HUES48 (cell line): ENCODE results near the gene SIRT2.
A peak's percentile ranks its signal among the peaks of the same experiment; 100 is the strongest.

Source experiments
- H3K27ac ChIP-seq: one replicate; pipeline ENCODE4 v1.7.0; 2013; ENCODE audit warnings: low read depth, low read length, inconsistent platforms
- H3K27me3 ChIP-seq: 2 replicates; pipeline ENCODE4 v1.6.1; 2013; ENCODE audit warnings: mild to moderate bottlenecking, low read length; ENCODE audit not compliant: control insufficient read depth, insufficient read depth
- H3K36me3 ChIP-seq: 2 replicates; pipeline ENCODE4 v1.6.1; 2013; ENCODE audit warnings: low read length; ENCODE audit not compliant: control insufficient read depth, insufficient read depth
- H3K4me1 ChIP-seq: 2 replicates; pipeline ENCODE4 v1.6.1; 2013; ENCODE audit warnings: mild to moderate bottlenecking, low read length; ENCODE audit not compliant: control insufficient read depth, insufficient read depth
- H3K4me3 ChIP-seq: 2 replicates; pipeline ENCODE4 v1.5.1; 2013; ENCODE audit warnings: mild to moderate bottlenecking, low read depth, low read length
- H3K9ac ChIP-seq: 2 replicates; pipeline ENCODE4 v1.6.1; 2013; ENCODE audit warnings: mild to moderate bottlenecking, low read depth, low read length, moderate library complexity
- H3K9me3 ChIP-seq: 2 replicates; pipeline ENCODE4 v1.6.1; 2013; ENCODE audit warnings: low read length; ENCODE audit not compliant: control insufficient read depth, insufficient read depth

Gene SIRT2

DNA sequence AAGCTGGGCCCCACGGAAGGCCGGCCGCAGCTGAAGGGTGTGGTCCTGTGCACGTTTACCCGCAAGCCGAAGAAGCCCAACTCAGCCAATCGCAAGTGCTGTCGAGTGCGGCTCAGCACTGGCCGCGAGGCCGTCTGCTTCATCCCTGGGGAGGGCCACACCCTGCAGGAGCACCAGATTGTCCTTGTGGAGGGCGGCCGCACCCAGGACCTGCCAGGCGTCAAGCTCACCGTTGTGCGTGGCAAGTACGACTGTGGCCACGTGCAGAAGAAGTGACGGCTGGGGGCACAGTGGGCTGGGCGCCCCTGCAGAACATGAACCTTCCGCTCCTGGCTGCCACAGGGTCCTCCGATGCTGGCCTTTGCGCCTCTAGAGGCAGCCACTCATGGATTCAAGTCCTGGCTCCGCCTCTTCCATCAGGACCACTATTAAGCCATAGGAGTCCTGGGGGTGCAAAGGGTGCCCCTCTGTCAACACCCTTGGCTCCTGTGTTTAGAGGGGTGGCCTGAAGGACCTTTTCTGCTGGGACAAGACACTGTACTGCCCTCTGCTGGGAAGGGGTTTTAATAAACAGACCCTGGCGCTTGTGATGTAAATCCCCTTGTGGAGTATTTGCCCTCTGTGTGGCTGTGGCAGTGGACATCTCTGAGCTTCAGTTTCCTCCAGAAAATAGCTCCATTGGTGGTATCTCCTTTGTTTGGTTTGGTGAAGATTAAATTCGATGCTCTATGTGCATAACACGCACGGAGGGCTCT, 33.2 kb upstream of the SIRT2 start:
- H3K36me3 ChIP-seq, result peaks cover 25% of the 10 kb centered on the region
- H3K27ac ChIP-seq, result no peak overlapping the region
- no peaks in the 10 kb centered on the region for H3K27me3 ChIP-seq
- H3K9me3 ChIP-seq, result peaks cover 17% of the 10 kb centered on the region
- no peak overlapping the region for H3K9ac ChIP-seq
- H3K4me1 ChIP-seq, result 0 out of 2 replicates have a peak, but pooled peaks cover 3% of the 10 kb centered on the region
- H3K4me3 ChIP-seq, result no peak overlapping the region

DNA sequence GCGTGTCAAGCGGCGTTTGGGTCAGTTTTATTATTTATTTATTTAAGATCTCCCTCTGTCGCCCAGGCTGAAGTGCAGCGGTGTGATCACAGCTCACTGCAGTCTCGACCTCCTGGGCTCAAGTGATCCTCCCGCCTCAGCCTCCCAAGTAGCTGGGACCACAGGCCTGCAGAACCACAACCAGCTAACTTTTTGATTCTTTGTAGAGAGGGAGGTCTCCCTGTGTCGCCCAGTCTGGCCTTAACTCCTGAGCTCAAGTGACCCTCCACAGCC, 32.0 kb upstream of the SIRT2 start:
- peaks cover 25% of the 10 kb centered on the region for H3K36me3 ChIP-seq

DNA sequence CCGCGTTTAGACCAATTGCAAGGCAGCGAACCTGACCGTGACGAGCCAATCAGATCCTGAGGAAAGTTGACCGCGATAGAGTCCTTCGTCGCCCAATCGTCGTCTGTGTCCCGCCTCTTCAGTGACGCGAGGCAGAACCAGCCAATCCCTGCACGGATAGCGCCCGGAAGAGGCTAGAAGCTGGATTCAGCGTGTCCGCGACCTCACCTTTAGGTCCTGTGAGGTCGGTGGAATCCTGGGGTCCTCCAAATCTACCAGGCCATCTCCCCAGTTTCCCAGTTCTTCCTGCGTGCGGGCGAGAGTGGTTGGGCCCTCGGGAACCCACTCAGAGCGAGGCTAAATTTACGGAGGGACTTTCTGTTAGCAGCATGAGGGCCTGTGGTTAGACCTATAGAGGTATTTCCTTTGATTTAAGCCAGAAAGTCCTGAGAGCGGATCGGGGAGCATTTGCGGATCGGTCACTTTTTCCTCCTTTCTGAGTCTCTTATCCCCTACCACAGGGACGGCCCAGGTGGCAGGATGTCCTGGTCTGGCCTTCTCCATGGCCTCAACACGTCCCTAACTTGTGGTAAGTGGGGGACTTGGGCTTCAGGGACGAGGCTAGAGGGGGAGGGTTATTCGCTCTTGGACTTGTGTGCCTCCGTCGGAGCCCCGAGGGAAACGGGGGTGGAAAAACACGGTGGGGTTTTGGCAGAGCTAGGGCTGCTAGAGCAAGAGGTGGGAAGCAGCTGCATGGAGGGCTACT, 31.5 kb upstream of the SIRT2 start, which contains the start of gene MRPS12:
TSS of gene MRPS12 (plus strand) at position 169 of the 745 bp plus-strand sequence. CDS start at position 520, 351 bp downstream.
- Histone ChIP-seq H3K27ac (peak within 1 kb of the TSS; percentile 99), H3K36me3 (peaks cover 27% of the 10 kb centered on the region), H3K9ac (peak within 1 kb of the TSS; percentile 96), H3K27me3 (no peaks in the 10 kb centered on the region), H3K4me3 (peak within 1 kb of the TSS; percentile 88), H3K4me1 (0 out of 2 replicates have a peak, but pooled peaks cover 3% of the 10 kb centered on the region), H3K9me3 (peaks cover 15% of the 10 kb centered on the region)

More for the DNA sequence above, 32.0 kb upstream of the SIRT2 start:
- Histone ChIP-seq H3K27me3 (no peaks in the 10 kb centered on the region), H3K4me1 (0 out of 2 replicates have a peak, but pooled peaks cover 3% of the 10 kb centered on the region), H3K9me3 (peaks cover 17% of the 10 kb centered on the region), H3K27ac (no peak overlapping the region), H3K9ac (peak overlapping the region; percentile 84), H3K4me3 (peak overlapping the region; percentile 88)

DNA sequence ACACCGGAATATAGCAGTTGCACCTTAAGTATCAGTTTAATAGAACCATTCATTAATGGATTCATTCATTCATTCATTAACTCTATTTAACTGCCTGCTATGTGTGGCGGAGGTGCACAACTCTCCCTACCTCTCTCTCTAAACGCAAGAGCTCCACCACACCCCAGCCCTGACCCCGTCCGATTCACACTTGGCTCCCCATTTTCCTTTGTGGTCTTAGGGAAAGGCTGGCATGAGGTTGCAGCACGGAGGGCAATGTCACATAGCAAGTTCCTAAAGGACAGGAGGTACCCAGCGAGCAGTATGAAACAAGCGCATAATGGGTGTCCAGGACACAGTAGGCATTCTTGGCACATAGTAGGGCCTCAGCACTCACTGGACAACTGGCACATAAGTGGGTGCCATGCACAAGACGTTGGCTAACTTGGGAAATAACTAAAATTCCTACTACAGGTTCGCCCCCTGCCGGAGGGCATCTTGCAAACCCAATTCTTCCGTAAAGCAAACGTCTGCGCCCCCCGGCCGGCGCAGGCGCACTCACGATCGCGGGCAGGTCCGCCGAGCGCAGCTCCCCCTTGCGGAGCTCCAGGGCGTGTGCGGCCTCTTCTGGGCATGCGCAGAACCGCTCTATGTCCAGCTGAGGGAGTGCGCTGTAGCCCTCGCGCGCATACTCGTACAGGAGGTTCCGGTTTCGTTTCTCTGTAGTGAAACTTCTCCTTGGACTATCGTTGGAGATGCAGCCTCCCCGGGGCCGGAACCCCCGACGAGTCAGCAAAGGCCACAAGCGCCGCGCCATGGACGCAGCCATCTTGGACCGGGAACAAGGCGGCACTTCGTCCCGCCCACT, 30.7 kb upstream of the SIRT2 start, which contains the start of gene SARS2:
TSS of gene SARS2 (minus strand) at position 835 of the 847 bp plus-strand sequence. CDS start at position 808, 27 bp downstream.
- Histone ChIP-seq H3K36me3 (peaks cover 35% of the 10 kb centered on the region), H3K4me3 (peak within 1 kb of the TSS; percentile 88), H3K9ac (peak within 1 kb of the TSS; percentile 96), H3K27ac (peak within 1 kb of the TSS; percentile 99), H3K9me3 (peaks cover 11% of the 10 kb centered on the region), H3K27me3 (no peaks in the 10 kb centered on the region), H3K4me1 (0 out of 2 replicates have a peak, but pooled peaks cover 3% of the 10 kb centered on the region)

- H3K9ac ChIP-seq, result no peak overlapping the region
- H3K4me1 ChIP-seq, result 0 out of 2 replicates have a peak, but pooled peaks cover 3% of the 10 kb centered on the region
- no peak overlapping the region for H3K4me3 ChIP-seq
- peaks cover 39% of the 10 kb centered on the region for H3K36me3 ChIP-seq
- H3K27me3 ChIP-seq, result no peaks in the 10 kb centered on the region
- H3K27ac ChIP-seq, result no peak overlapping the region
- H3K9me3 ChIP-seq, result peaks cover 4% of the 10 kb centered on the region; the same call in 1 of the 2 replicates
Measured at GRCh38 chr19:38928391-38929001, 29.1 kb upstream of the SIRT2 start.

- H3K36me3 ChIP-seq, result peaks cover 45% of the 10 kb centered on the region
- no peak overlapping the region for H3K27ac ChIP-seq
- no peaks in the 10 kb centered on the region for H3K4me1 ChIP-seq
- no peak overlapping the region for H3K9ac ChIP-seq
- no peaks in the 10 kb centered on the region for H3K9me3 ChIP-seq
- H3K27me3 ChIP-seq, result no peaks in the 10 kb centered on the region
- no peak overlapping the region for H3K4me3 ChIP-seq
Measured at GRCh38 chr19:38924388-38924787, 25.0 kb upstream of the SIRT2 start.

DNA sequence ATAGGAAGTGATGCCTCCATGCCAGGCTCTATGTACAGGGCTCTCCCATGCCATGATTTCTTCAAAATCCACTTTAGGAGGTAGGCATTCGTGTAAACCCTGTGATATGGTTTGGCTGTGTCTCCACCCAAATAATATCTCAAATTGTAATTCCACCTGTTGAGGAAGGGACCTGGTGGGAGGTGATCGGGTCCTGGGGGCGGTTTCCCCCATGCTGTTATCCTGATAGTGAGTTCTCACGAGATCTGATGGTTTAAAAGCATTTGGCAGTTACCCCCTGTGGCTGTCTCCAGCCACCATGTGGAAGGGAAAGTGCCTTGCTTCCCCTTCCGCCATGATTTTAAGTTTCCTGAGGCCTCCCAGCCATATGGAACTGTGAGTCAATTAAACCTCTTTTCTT, 23.1 kb upstream of the SIRT2 start:
- no peaks in the 10 kb centered on the region for H3K9me3 ChIP-seq
- H3K27me3 ChIP-seq, result no peaks in the 10 kb centered on the region
- no peak overlapping the region for H3K9ac ChIP-seq
- no peak overlapping the region for H3K4me3 ChIP-seq
- no peak overlapping the region for H3K27ac ChIP-seq
- H3K4me1 ChIP-seq, result no peaks in the 10 kb centered on the region
- H3K36me3 ChIP-seq, result peaks cover 49% of the 10 kb centered on the region

- H3K27ac ChIP-seq, result no peak overlapping the region
- peaks cover 49% of the 10 kb centered on the region for H3K36me3 ChIP-seq
Measured at GRCh38 chr19:38921420-38922274, 22.2 kb upstream of the SIRT2 start.

GRCh38 chr19:38920602-38921419, 21.4 kb upstream of the SIRT2 start:
- peaks cover 47% of the 10 kb centered on the region for H3K36me3 ChIP-seq
- H3K4me3 ChIP-seq, result no peak overlapping the region
- no peaks in the 10 kb centered on the region for H3K4me1 ChIP-seq
- H3K27ac ChIP-seq, result no peak overlapping the region
- H3K9ac ChIP-seq, result no peak overlapping the region
- no peaks in the 10 kb centered on the region for H3K27me3 ChIP-seq
- H3K9me3 ChIP-seq, result no peaks in the 10 kb centered on the region

More at GRCh38 chr19:38921420-38922274, 22.2 kb upstream of the SIRT2 start:
- Histone ChIP-seq H3K9me3 (no peaks in the 10 kb centered on the region), H3K9ac (no peak overlapping the region), H3K27me3 (no peaks in the 10 kb centered on the region), H3K4me3 (no peak overlapping the region), H3K4me1 (no peaks in the 10 kb centered on the region)
